GM18868 (cell line): ENCODE results near the gene KSR2.

ENCODE experiments used
- ATAC-seq: cut with Tn5 transposase; IDR thresholded peaks from one replicate; pipeline ENCODE4 v1.9.1; 2021; ENCODE audit warnings: mild to moderate bottlenecking, moderate library complexity; ENCODE audit not compliant: unreplicated experiment

KSR2 gene

GRCh38 chr12:117551665-117552064 is 417.1 kb downstream of the KSR2 start:
- ATAC-seq: no peak

GRCh38 chr12:117547209-117547608 is 421.6 kb downstream of the KSR2 start:
- no peak for ATAC-seq

- ATAC-seq: no peak
These were observed 423.6 kb downstream of the KSR2 start for GRCh38 chr12:117545216-117545615.

GRCh38 chr12:117540011-117540410 is 428.8 kb downstream of the KSR2 start:
- ATAC-seq: no peak

- ATAC-seq: no peak
These were observed 429.9 kb downstream of the KSR2 start for GRCh38 chr12:117538926-117539325.

GRCh38 chr12:117538032-117538690 is 430.6 kb downstream of the KSR2 start:
- no peak for ATAC-seq

GRCh38 chr12:117533687-117534086 is 435.1 kb downstream of the KSR2 start:
- ATAC-seq: no peak

- ATAC-seq: no peak
These were observed 438.0 kb downstream of the KSR2 start for GRCh38 chr12:117530796-117531195.

- ATAC-seq: no peak
These were observed 440.3 kb downstream of the KSR2 start for GRCh38 chr12:117528538-117528937.

GRCh38 chr12:117527479-117527855 is 441.3 kb downstream of the KSR2 start:
- ATAC-seq: no peak

GRCh38 chr12:117526757-117527478 is 441.9 kb downstream of the KSR2 start:
- no peak for ATAC-seq

- no peak for ATAC-seq
These were observed 443.0 kb downstream of the KSR2 start for GRCh38 chr12:117525766-117526165.

- ATAC-seq: no peak
These were observed 444.0 kb downstream of the KSR2 start for GRCh38 chr12:117524806-117525205.

- no peak for ATAC-seq
These were observed 444.8 kb downstream of the KSR2 start for GRCh38 chr12:117523971-117524370.

GRCh38 chr12:117522559-117522958 is 446.2 kb downstream of the KSR2 start:
- no peak for ATAC-seq

- no peak for ATAC-seq
These were observed 446.9 kb downstream of the KSR2 start for GRCh38 chr12:117521867-117522266.

- ATAC-seq: no peak
These were observed 447.4 kb downstream of the KSR2 start for GRCh38 chr12:117521346-117521745.

- no peak for ATAC-seq
These were observed 450.1 kb downstream of the KSR2 start for GRCh38 chr12:117518594-117519270.

GRCh38 chr12:117517219-117517739 is 451.5 kb downstream of the KSR2 start:
- no peak for ATAC-seq

- ATAC-seq: no peak
These were observed 452.8 kb downstream of the KSR2 start for GRCh38 chr12:117516034-117516433.

GRCh38 chr12:117514016-117514415 is 454.8 kb downstream of the KSR2 start:
- ATAC-seq: no peak

GRCh38 chr12:117513353-117513752 is 455.4 kb downstream of the KSR2 start:
- ATAC-seq: no peak
